Activated CD8-positive, alpha-beta memory T cell treated with anti-CD3 and anti-CD28 coated beads for 36 hours (primary cell): ENCODE measurements around the gene NELL1. TPM values are rescaled to one million over a fixed set of nuclear protein-coding genes. Genes with fewer than 3 reads are reported as not detected.

Experiments used
- CTCF ChIA-PET: fragments of 350-600 bp; sonication (Branson Sonifier 250); formaldehyde crosslinking; loops from one replicate; lab custom pipeline; 2021; ENCODE audit warnings: antibody characterized with exemption; lab: Charles Lee
- POLR2A ChIA-PET: fragments of 350-600 bp; sonication (Branson Sonifier 250); formaldehyde crosslinking; loops from one replicate; lab custom pipeline; 2021; ENCODE audit warnings: antibody characterized with exemption; lab: Charles Lee
- total RNA-seq, 2 experiments: library from RNA; stranded (reverse); gene quantifications; one replicate each; pipeline ENCODE4 v1.2.3, GENCODE V29; 2021

NELL1 gene
- total RNA-seq, 2 experiments from 2014 or later = not detected

DNA sequence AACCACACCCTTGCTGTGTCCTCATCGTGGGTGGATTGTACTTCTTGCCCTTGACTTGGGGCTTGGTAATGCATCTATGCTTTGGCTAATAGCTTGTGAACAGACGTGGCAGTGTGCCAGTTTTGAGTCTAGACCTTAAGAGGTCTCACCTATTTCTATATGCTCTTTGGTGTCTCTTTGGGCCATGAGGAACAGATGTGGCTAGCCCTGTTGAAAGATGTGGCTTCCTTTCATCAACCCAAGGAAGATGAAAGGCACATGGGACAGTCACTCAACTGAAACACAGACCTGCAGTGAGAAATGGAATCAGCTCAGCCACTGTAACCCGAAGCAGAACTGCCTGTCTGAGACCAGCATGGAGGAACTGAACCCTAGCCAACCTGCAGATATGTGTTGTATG, 7.9 kb upstream of the NELL1 start:
- ChIA-PET CTCF (no interaction called here), POLR2A (no interaction called here)

DNA sequence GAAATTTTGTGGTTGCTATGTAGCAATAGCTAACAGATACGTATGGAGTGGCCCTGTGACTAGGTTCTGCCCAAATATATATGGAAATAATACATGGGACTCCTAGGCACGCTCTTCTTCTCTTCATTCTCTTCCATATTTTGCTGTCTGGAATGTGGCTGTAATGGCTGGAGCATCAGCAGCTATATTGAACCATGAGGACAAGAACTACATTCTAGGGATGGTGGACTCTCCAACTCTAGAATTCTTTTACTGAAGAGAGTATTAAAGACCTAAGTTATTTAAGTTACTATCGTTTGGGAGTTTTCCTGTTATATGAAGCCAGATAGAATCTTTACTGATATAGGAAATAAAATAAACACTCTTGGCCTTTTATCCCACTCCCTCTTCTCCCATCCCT, 7.5 kb upstream of the NELL1 start:
- POLR2A ChIA-PET = no interaction called here
- CTCF ChIA-PET = no interaction called here

DNA sequence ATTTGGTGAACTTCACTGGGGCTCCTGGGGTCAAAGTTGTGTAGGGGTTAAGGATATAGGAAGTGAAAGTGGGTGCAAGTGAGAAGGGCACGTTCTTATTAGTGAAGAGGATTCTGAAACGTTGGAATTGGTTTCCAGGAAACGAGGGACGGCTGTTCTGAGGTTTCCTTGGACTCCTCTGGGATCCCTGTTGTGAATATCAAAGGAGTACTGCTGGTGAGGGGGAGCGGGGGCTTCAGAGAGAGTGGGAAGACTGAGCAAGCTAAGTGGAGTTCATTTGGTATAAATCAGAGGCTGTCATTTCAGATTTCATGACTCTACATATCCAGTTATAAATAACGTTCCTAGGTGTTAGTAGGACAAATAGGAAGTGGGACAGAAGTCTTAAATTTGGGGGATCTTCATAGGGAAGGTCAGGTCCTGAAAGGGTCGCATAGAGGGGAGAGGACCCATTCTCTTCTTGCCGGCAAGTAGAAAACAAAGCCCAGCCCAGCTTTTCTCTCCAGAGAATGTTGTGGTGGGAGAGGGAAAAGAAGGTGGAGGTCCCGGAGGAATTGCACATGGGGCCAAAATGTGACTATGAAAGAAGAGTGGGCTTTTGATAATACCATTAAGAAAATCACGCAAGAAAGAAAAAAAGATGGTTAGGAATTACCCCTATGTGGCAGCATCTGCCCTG, 1.1 kb upstream of the NELL1 start:
- ChIA-PET CTCF (no interaction called here), POLR2A (no interaction called here)

DNA sequence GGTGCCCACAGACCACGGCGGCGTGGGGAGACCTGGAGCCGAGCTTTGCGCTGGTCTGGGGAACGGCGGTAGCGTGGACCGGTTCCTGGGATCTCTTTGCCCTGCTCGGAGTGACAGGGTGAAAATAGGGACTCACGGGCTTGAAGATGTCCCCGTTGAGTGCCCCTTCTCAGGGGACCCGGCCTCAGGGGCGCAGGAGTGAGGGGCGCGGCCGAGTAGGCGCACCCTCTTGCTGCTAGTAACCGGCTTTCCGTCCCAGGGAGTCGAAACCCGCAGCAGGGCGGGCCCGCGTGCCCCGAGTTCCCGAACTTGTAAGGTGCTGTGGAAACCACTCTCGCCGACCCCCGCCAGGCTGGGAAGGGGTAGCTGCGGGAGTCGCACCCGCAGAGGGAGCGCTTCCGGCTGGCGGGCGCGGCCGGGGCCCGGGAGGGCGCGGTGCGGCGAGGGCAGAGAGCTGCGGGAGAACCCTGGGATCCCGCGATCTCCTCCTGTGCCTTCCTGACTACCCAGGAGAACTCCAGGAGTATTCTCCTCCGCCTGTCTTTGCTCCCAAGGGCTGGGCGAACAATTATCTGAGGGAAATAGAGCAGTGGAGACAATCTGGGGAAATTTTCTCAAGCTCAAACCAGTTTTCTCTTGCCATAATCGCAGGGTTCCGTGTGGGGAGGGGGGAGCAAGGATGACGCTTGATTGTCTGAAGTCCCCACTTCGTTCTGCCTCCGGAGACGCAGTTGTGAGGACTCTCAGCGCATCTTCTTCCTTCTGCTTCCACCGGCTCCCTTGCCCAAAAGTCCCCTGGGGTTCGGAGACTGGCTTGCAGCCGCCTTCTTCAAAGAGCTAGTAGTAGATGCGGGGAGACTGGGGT, 666 bp downstream of the NELL1 start:
- CTCF ChIA-PET = no interaction called here

DNA sequence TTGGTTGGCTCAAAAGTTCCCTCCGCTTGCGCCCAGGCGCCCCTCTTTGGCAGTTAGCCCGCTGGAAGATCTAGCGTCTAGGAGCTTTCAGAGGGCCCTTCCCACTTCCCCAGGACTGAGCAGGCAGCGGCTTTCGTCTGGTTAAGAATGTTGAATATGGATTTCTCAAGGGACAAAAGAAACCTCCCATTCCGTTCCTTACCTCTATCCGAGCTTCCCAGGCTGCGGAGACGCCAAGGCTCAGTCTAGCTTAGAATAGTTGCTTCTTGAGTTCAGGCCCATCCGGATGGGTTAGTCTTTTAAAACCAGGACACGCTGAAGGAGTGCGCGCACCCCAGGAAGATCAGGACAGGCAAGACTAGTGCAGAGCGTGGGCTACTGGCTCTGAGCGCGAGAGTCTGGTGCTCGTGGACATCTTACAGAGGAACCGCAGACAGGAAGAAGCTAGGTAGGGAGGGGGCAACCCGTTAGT, 1.6 kb downstream of the NELL1 start:
- CTCF ChIA-PET = no interaction called here
- POLR2A ChIA-PET = no interaction called here

More for the DNA sequence above, 666 bp downstream of the NELL1 start:
- POLR2A ChIA-PET = no interaction called here

DNA sequence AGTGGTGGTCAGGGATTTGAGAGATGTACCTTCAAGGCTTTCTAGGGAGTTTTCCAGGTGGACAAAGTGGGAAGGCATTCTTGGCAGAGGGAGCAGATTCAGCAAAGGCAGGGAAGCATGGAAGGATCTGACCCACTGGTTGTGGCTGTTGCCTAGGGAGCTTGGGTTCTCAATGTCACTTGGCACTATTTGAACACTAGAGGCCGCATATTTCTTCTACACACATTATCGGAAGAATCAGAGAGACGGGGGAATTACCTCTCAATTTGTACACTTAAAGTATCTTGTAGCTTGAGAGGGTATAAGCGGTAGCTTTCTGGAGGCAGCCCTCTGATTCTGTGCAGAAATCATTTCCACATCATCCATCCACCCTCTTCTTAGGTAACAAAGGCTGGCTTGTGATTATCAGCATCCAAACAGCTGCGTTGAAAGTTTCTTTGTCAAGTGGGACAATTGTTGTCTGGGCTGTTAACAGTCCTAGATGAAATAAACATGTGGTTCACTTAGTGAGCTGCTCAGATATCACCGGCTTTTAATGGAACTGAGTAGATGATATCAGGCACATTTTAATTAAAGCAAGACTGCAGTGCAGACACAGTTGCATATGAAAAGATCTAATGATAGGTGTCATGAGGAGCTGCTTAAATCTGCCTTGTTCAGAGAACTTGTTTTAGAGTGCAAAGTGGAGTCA, 2.6 kb downstream of the NELL1 start:
- CTCF ChIA-PET = no interaction called here
- POLR2A ChIA-PET = no interaction called here

DNA sequence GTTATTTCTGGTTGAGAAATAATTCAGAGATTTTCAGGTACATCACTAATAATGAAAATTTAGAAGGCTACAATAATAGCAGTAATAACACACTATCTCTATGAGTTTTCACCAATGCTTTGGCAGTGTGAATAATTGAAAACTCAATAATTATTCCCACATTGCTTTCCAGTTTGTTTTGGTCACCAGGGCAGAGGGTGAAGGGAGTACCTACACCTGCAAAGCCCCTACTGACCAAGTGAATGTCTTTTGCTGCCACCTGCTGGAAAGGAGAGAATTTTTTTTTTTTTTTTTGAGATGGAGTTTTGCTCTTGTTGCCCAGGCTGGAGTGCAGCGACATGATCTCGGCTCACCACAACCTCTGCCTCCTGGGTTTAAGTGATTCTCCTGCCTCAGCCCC, 3.2 kb downstream of the NELL1 start:
- POLR2A ChIA-PET = no interaction called here

DNA sequence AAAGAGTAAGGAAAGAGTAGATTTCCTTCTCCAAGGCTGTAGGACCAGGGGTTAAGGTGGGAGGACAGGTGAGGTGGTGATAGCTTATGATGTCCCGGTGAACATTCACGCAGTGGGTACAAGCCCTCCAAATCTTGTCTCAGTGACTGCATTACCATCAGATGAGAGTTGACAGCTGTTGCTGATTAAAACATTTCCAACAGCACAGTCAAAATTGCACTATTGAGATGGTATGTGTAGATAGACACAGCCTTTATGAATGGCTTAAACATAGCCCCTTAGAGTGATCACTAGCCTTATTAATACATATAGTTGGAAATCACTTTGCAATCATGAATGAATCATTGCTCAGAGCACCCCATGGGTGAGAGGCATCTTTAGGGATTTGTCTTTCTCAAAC, 7.3 kb downstream of the NELL1 start:
- CTCF ChIA-PET = no interaction called here

More for the DNA sequence above, 3.2 kb downstream of the NELL1 start:
- CTCF ChIA-PET = interaction anchor here (0.7 kb wide), 3 partner anchors 324 to 1661 kb away, joined by 3 read pairs; no protein-coding TSS in a partner anchor

DNA sequence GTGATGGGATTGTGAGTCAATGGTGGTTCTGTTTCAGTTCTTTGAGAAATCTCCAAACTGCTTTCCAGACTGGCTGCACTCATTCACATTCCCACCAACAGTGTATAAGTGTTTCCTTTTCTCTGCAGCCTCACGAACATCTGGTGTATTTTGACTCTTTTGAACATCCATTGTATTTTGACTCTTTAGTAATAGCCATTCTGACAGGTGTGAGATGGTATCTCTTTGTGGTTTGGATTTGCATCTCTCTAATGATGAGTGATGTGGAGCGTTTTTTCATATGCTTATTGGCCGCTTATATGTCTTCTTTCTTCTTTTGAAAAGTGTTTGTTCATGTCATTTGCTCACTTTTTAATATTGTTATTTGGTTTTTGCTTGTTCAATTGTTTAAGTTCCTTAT, 19.4 kb downstream of the NELL1 start:
- CTCF ChIA-PET = no interaction called here
- POLR2A ChIA-PET = no interaction called here

More for the DNA sequence above, 7.3 kb downstream of the NELL1 start:
- POLR2A ChIA-PET = no interaction called here

DNA sequence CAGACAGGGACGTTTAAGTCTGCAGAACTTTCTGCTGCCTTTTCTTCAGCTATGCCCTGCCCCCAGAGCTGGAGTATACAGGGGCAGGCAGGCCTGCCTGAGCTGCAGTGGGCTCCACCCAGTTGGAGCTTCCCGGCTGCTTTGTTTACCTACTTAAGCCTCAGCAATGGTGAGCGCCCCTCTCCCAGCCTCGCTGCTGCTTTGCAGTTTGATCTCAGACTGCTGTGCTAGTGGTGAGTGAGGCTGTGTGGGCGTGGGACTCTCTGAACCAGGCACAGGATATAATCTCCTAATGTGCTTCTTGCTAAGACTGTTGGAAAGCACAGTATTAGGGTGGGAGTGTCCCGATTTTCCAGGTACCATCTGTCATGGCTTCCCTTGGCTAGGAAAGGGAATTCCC, 38.5 kb downstream of the NELL1 start:
- POLR2A ChIA-PET = no interaction called here
- CTCF ChIA-PET = no interaction called here

DNA sequence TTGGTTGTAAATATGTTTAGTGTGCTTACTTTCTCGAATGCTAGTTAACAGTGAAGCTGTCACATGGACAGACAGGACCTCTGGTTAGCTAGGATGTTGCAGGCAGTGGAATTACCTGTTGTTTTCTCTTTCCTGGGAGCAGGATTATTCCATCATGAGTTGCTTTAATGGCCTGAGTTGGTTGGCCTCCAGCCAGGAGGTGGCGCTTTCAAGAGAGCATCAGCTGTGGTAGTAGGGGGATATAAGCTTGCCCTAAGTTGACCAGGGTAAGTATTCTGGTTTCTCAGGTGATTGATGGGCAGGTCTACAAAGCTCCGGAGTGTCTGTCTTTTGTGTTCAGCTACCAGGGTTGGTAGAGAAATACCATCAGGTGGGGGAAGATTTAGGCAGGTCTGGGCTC, 43.5 kb downstream of the NELL1 start:
- CTCF ChIA-PET = no interaction called here
- POLR2A ChIA-PET = no interaction called here

DNA sequence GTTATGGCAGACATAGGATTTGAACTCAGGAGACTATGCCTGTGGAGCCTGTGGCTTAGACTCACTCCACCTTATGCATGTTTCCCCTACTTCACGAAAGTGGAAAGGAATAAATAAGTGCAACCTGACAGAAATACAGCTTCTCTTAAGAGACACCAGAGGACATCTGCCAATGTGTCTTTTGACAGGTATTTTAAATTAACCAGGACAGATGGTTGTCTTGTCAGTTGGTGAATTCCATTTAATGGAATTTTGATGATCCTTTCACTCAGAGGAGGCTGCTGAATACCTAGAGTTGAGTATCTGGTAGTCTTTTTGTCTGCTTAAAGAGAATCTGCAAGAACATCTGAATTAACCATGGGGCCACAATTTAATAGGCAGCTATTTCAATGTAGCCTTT, 46.1 kb downstream of the NELL1 start:
- ChIA-PET POLR2A (no interaction called here), CTCF (no interaction called here)

DNA sequence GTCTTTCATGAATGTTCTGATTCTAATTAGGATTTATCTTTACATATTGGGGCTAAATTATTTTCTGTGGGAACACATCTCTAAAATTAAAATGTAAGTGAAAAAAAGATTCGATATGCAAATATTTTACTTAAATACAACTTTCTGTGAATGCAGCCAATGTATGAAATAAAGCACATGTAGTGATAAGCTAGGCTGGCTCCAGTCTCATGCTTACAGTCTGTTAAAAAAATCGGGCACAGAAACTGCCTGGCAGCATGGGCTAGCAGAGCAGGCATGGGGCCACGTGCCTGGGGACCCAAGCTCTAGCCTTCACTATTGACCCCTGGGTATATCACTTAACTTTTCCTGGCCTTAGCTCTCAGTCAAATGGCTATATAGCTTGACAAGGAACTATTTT, 46.5 kb downstream of the NELL1 start:
- CTCF ChIA-PET = no interaction called here

DNA sequence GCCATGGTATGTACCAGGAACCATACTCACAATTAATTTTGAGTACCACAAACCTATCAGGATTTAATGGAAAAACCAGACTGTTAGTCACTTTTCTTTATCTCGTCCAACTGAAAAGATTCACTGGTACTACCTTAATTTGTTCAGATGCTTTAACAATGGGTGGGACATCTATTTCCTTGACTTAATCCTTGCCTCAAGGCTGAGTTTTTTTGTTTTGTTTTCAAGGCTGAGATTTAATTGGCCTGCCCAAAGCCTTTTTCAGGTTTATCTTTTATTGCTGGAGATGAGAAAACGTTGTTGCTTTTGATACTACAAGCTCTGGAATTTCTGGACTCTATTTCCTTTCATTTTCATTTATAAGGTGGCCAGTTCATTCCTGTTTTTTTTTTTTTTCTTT, 50.4 kb downstream of the NELL1 start:
- CTCF ChIA-PET = no interaction called here
- POLR2A ChIA-PET = no interaction called here

More for the DNA sequence above, 46.5 kb downstream of the NELL1 start:
- POLR2A ChIA-PET = no interaction called here

DNA sequence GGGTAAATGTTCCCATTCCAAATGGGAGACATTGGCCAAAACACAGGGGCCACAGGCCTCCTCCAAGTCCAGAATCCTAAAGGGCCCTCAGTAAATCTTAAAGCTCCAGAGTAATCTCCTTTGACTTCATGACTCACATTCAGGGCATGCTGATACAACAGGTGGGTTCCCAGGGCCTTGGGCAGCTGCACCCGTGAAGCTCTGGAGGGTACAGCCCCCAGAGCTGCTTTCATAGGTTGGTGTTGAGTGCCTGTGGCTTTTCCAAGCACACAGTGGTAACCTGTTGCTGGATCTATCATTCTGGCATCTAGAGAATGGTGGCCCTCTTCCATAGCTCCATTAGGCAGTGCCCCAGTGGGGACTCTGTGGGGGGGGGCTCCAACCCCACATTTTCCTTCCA, 54.0 kb downstream of the NELL1 start:
- ChIA-PET POLR2A (no interaction called here), CTCF (no interaction called here)

DNA sequence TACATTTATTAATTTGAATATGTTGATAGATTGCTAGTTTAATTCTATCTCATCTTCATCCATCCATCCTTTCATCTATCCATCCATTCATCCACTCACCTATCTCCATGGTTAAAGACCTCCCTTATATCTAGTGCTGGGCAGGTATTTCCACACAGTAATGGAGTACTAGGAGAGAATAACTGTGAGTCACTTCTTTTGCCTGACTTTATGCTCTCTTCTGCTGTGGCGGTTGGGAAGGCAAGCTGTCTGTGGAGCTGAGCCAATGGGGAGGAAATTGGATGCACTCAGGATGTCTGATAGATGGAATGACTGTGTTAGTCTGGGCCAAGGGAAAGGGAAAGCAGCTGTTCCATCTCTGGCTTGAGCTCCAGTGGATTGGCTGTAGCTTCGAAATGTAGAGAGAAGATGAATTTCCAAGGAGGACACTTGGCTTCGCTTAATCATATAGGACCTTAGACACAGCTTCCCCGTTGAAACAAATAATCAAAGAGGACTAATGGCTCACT, 60.3 kb downstream of the NELL1 start:
- CTCF ChIA-PET = no interaction called here

DNA sequence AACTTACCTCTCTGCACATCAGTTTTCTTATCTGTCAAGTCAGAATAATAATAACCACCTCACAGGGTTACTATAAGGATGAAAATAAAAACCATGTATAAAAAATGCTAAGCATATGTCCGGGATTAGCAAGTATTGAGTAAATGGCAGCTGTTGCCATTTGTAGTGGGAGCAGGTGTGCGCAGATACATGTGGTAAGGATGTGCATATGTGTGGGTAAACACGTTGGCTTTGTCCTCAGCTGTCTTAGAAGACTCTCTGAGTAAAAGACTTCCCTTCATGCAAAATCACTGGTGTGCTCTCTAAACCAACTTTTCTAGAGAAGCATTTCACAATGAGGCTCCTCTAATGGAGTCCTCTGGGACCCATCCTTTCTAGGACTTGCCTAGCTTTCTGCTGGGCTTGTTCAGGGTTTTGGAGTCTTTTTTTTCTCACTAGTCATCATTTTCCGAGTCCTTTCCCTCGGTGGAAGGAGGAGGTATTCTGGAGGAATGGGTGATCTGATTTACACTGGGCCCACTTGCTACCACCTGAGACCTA, 62.4 kb downstream of the NELL1 start:
- CTCF ChIA-PET = no interaction called here
- POLR2A ChIA-PET = no interaction called here

More for the DNA sequence above, 60.3 kb downstream of the NELL1 start:
- POLR2A ChIA-PET = no interaction called here

DNA sequence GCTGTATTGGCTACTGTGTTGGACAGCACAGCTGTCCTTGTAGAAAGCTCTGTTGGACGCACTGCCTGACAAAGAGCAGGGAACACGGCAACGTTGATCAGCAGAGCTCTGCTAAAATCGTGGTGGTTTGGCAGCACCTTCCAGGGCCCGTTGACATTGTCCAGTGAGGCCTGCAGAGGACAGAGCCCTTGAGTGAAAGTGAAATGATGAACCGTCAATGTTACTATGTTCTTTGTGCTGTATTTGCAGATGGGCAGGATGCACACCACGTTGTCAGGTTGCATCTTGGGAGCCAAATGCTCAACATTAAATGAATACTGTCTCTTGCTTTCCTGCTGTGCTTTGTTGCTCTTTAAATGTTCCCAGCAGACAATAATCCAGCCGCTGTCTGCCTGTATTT, 69.7 kb downstream of the NELL1 start:
- ChIA-PET POLR2A (no interaction called here), CTCF (no interaction called here)

DNA sequence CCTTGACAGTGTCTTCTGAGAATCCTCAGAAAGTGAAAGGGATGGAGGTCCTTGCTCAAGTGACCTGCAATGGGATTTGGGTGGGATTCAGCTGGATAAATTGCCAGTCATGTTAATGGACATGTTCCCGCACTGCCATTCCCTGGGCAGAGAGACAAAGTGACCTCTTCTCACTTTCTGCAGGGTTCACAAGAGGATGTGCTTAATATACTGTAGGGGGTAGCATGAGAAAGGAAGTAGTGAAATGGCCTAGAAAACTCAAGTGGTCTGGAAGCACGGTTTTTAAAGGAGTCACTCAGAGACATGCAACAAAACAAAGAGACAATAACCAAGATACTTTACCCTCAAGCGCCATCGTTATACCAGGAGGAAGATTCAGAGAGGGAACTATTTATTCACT, 70.2 kb downstream of the NELL1 start:
- ChIA-PET POLR2A (no interaction called here), CTCF (no interaction called here)

DNA sequence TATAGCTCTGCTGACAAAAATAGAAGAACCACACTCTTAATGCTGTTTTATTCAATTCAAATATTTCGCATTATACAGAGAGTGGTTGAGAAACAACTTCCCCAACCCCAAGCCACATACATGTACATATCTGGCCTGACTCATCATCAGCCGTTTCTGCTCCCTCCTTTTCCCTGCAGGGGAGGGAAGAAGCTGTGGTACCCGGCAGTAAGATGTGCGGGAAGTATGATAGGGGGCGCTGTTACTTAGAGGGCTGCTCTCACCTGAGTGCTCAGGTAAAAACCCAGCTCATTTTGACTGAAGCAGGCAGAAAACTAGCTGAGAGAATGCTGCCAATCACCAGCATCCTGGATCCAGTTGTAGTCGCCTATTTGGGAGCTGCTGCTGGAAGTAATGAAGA, 85.5 kb downstream of the NELL1 start:
- ChIA-PET POLR2A (no interaction called here), CTCF (no interaction called here)
